ENCODE results near the gene KCNIP3. TPM values are rescaled to one million over a fixed set of nuclear protein-coding genes. Genes with fewer than 3 reads are reported as not detected.

Gene KCNIP3
- total RNA-seq, 4 donors from 2014 or later = 2.3 to 28.0 (median 12.7) TPM

DNA sequence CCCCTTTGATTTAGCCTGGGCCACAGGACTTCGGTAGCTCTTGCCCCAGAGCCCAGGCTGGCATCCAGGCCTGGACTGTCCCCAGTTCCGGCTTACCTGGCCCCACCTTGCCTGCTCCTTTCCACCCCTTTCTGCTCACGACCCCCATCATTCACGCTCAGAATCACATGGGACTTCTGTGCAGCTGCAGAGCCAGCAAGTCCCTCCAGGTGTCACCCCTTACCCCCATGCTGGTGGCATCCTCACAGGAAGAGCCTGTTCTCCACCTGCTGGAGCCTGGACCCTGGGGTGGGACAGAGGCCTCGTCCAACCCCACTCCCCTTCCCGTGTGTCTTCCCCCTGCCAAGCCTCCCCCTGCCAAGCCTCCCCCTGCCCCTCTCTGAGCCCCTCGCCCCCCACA is 7.9 kb upstream of the KCNIP3 start:
- no peak for TF ChIP-seq CTCF (IDR thresholded peaks at IDR 0.05; ENCODE audit: low read depth)

- no peak for TF ChIP-seq CTCF (IDR thresholded peaks at IDR 0.05; ENCODE audit: low read depth)
Observed at GRCh38 chr2:95291222-95291621, 5.9 kb upstream of the KCNIP3 start.

DNA sequence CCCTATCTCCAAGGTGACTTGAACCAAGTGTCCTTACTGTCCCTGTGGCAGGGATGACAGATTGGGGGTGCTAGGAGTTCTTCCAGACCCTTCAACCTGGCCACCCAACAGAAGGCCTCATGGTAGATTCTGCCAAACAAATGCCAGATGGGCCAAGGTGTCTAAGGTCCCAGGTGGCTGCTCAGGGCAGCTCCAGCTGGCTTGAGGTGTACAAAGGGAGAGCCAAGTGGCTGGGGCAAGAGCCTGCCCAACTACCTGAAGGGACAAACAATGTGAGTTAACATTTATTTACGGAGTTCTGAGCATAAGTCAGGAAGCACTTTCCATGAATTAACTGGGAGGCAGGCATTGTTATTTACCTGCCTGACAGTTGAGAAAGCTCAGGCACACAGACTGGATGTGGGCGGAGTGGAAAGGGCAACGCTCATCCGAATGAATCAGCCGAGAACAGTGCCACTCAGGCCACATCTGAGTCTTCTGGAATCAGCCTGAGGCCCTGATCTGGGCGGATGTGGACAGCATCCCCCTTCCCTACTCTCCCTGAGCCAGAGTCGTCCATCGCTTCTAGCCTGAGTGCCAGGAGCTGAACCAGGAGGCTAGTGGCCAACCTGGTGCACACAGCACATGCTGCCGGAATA is 4.4 kb upstream of the KCNIP3 start:
- TF ChIP-seq CTCF (IDR thresholded peaks at IDR 0.05; ENCODE audit: low read depth) = no peak

DNA sequence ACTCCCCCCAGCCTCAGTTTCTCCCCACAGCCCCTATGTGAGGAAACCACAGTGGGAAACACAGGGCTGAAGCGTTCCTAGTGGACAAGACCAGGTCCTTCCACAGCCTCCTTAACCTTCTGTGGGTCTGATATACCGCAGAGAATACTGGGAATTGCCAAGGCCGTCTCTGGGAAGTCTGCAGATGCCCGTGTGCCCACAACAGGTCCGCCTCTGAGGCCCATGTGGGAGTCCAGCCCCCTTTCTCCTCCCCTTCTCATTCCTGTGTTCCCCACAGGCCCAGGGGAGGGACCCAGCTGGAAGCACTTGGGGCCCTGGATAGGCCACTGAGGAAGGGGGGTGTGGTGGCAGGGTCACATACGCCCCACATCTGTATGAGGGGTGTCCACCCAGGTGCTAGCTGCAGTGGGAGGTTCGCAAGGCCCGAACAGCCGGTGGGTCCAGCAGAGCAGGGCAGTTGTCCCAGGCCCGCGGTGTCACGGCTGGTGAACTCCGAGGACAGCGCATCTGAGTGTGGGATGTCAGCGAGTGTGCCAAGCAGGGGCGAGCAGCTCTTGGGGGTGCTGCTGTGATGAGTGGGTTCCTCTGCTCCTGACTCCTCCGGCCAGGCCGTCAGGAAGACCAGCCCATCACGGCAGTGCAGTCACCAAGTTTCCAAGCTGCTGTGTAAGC is 2.4 kb upstream of the KCNIP3 start:
- TF ChIP-seq CTCF (IDR thresholded peaks at IDR 0.05; ENCODE audit: low read depth) = no peak

DNA sequence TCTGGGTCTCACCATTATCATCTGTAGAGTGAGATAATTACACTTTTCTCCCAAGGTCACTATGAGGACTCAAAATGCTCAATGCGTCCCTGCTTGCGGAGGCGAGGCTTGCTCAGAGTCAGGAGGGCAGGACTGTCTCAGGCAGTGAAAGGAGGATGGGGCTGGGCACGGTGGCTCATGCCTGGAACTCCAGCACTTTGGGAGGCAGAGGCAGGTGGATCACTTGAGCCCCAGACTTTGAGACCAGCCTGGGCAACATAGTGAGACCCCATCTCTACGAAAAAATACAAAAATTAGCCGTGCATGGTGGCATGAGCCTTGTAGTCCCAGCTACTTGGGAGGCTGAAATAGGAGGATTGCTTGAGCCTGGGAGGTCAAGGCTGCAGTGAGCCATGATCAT is 1.8 kb upstream of the KCNIP3 start:
- TF ChIP-seq CTCF (IDR thresholded peaks at IDR 0.05; ENCODE audit: low read depth) = no peak

GRCh38 chr2:95296011-95296410 is 1.1 kb upstream of the KCNIP3 start:
- TF ChIP-seq CTCF (IDR thresholded peaks at IDR 0.05; ENCODE audit: low read depth) = no peak

DNA sequence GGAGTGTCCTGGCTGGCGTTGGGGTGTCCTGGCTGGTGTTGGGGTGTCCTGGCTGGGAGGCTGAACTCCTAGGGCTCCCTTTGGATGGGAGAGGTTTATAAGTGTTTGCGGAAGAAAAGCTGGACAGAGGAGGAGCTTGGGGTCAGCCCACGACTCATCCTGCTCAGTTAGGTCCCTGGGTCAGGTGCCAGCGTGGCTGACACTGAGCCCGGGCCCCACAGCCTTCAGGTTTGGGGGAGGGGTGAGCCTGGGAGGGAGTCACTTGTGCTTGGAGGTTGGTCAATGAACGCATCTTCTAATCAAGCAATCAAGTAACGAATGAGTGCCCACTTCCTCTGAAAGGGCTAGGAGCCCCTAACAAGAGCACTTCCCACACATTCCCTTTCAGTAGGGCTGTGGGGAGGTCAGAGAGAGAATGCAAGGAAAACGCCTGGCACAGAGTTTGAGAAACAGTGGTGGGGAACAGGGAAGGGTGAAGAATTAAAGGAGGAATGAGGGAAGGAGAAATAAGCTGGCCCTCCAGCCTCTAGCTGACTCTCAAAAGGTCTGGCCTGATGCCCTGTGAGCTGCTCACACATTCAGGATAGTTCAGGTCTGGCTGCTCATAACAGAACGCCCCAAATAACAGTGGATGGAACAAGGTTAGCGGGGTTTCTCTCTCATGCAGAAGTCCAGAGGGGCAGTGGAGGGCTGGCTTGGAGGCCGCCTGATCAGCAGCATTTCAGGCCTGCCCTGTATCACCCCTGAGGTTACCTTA is 670 bp downstream of the KCNIP3 start:
- no peak for TF ChIP-seq CTCF (IDR thresholded peaks at IDR 0.05; ENCODE audit: low read depth)

Data from subcutaneous adipose tissue (tissue), 4 donors.